Muscle of leg (tissue), 11 donors: ENCODE data around the gene LPP. TPM values are rescaled to one million over a fixed set of nuclear protein-coding genes. Genes with fewer than 3 reads are reported as not detected.

Source experiments
- DNase-seq: peaks from one replicate; pipeline ENCODE4 v3.0.0; 2013
- H3K27ac ChIP-seq: one replicate; pipeline ENCODE4 v1.5.1; 2013; ENCODE audit warnings: mild to moderate bottlenecking, low read length, control low read depth
- H3K27me3 ChIP-seq: one replicate; pipeline ENCODE4 v1.6.1; 2013; ENCODE audit warnings: low read length; ENCODE audit not compliant: control insufficient read depth, insufficient read depth
- H3K36me3 ChIP-seq: one replicate; pipeline ENCODE4 v1.6.1; 2013; ENCODE audit warnings: low read length; ENCODE audit not compliant: control insufficient read depth, insufficient read depth
- H3K4me1 ChIP-seq: one replicate; pipeline ENCODE4 v1.6.1; 2013; ENCODE audit warnings: low read length; ENCODE audit not compliant: control insufficient read depth, insufficient read depth
- H3K4me3 ChIP-seq: one replicate; pipeline ENCODE4 v1.5.1; 2013; ENCODE audit warnings: low read length, control low read depth
- H3K9me3 ChIP-seq: replicated peaks from 2 replicates; pipeline ENCODE4 v1.6.1; 2013; ENCODE audit warnings: low read depth, low read length; ENCODE audit not compliant: control insufficient read depth
- WGBS: methylation state at CpG from one replicate; pipeline ENCODE4 v1.1.5; 2013; ENCODE audit warnings: missing lambda C conversion rate; ENCODE audit not compliant: insufficient coverage; 5-methylcytosine and 5-hydroxymethylcytosine counted together
- polyA plus RNA-seq, 8 donors: library from polyadenylated mRNA; unstranded; fragments of 120-200 nt; gene quantifications; one replicate each; pipeline versions ENCODE4 v1.2.1 to v1.2.3, GENCODE V29; 2013; ENCODE audit warnings: inconsistent platforms in 1 of 8, low replicate concordance in 1 of 8; ENCODE audit not compliant: insufficient read length in 8 of 8, insufficient read depth in 1 of 8
- total RNA-seq: library from RNA; stranded (reverse); fragments of 120-200 nt; gene quantifications from one replicate; pipeline ENCODE4 v1.2.4, GENCODE V29; 2013

The LPP gene
- total and polyA plus RNA-seq, 9 donors, result 8.9 to 24.3 (median 13.5) TPM

DNA sequence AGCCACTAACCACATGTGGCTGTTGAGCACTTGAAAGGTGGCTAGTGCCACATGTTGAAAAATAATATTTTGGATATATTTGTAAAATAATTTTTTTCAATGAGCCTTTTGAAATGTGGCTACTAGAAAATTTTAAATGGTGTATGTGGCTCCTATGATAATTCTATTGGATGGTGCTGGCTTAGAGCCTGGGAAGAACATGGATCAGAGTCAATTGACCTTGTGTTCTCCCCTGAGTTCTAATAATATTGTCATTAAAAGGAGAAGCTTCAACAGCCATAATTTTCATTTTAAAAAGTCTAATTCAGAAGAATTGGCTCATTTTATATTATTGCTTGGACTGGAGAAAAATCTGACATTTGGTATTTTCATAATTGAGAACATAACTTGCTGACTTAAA lies 167.3 kb downstream of the LPP start:
- peaks cover 2% of the 10 kb centered on the region for H3K4me1 ChIP-seq
- DNase-seq, result no peak
- H3K36me3 ChIP-seq, result no peaks in the 10 kb centered on the region
- no peaks in the 10 kb centered on the region for H3K9me3 ChIP-seq
- H3K27ac ChIP-seq, result no peak overlapping the region
- H3K27me3 ChIP-seq, result no peaks in the 10 kb centered on the region
- H3K4me3 ChIP-seq, result no peak overlapping the region

DNA sequence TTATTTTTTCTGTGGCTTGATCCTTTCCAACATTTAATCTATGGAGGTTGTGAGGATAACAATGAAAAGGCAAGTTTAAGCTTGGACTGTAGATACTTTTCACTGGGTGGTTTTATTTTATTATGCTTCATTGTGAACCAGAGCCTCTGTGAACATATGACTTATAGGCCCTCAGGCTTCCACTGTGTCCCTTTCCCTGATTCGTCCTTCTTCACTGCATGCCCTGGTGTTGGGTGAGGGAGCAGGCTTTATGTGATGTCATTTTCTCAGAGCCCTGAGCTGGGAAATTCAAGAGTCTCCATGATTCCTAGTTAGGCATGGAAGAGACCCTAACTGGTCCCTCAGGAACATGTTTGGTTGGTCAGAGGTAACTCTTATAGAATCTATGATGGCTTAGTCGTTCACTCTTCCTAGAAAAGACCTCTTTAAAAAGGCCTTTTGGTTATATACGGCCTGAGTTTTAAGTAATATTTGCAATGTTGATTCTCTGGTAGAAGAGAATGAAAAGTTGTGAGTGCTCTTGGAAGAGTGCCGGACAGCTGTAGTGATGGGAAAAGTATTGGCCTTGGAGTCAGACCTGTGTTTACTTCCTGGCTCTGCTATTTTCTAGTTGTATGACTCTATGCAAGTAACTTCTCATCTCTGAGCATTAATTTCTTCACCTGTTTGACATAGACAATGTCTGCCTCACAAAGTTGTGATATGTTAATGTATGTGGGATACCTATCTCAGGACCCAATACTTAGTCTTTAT lies 168.4 kb downstream of the LPP start:
- H3K36me3 ChIP-seq, result no peaks in the 10 kb centered on the region
- peak; percentile 83 for DNase-seq
- 83% methylated on average over 2 of the region's 4 CpGs for WGBS
- H3K27me3 ChIP-seq, result no peaks in the 10 kb centered on the region
- H3K4me3 ChIP-seq, result no peak overlapping the region
- H3K27ac ChIP-seq, result peak overlapping the region; percentile 33
- no peaks in the 10 kb centered on the region for H3K9me3 ChIP-seq
- peaks cover 2% of the 10 kb centered on the region for H3K4me1 ChIP-seq

DNA sequence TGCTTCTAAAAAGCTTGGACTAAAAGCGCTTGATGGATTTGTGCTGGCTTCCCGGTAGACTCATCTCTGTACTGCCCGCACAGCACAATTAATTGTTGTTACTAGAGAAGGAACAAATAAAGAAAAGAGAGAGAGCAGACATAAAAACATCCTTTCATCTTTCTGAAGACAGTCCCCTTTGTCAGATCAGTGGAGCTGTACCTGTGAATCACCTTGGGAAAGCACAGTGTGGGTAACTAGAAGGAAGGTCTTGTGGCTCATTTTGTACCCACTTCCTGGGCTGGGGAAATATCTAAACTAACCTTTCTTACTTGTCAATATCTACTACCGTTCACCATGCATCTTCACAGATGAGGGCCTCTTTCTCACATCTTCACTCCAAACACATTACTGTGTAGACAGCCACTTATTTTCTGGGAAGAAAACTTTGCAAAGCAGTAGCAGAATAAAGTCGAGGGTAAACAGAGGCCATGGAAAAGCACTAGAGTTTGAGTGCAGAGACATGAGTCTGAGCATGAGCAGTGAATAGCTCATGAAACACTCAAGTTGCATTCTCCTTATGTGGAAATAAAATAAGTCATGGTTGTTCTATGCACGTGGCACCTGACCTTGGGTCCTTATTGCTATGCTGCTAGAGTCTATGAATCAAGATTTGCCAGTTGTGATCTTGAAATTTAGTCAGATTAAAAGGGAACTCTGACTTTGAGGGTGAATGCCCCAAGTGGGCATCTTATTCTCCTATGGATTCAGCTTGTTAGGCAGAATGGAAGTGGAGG lies 169.3 kb downstream of the LPP start:
- Histone ChIP-seq H3K4me3 (no peak overlapping the region), H3K27ac (peak overlapping the region; percentile 29), H3K9me3 (no peaks in the 10 kb centered on the region), H3K4me1 (peaks cover 2% of the 10 kb centered on the region), H3K36me3 (no peaks in the 10 kb centered on the region), H3K27me3 (no peaks in the 10 kb centered on the region)
- 87% methylated on average over 3 of the region's 6 CpGs for WGBS
- no peak for DNase-seq

GRCh38 chr3:188326111-188326510 lies 172.2 kb downstream of the LPP start:
- Histone ChIP-seq H3K27ac (no peak overlapping the region), H3K36me3 (no peaks in the 10 kb centered on the region), H3K4me1 (peaks cover 7% of the 10 kb centered on the region), H3K9me3 (no peaks in the 10 kb centered on the region), H3K27me3 (no peaks in the 10 kb centered on the region), H3K4me3 (no peak overlapping the region)
- DNase-seq, result peak; percentile 71
- WGBS, result 73% methylated on average over 2 of the region's 9 CpGs

- H3K9me3 ChIP-seq, result no peaks in the 10 kb centered on the region
- peaks cover 9% of the 10 kb centered on the region for H3K4me1 ChIP-seq
- WGBS, result no CpG with 5 or more reads among the region's 4 CpGs
- DNase-seq, result no peak
- H3K27ac ChIP-seq, result no peak overlapping the region
- H3K36me3 ChIP-seq, result no peaks in the 10 kb centered on the region
- no peak overlapping the region for H3K4me3 ChIP-seq
- H3K27me3 ChIP-seq, result no peaks in the 10 kb centered on the region
These were observed 173.0 kb downstream of the LPP start for GRCh38 chr3:188326968-188327367.

DNA sequence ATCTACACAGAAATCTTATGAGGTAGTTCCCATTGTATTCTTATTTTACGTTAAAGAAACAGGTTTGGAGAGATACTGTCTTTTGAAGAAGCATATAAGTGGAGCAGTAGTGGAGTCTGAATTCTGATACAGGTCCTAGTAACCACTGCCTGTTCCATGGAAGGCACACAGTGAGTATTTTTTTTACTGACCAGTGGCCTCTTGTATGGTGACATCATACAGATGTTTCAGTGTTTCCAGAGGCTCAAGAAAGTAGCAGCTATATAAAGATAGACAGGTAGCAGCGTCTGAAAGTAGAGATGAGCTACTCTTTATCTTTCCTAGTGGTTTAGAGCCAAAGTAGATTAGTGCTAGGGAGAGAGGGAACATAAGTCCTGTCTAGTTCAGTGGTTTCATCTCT lies 173.5 kb downstream of the LPP start:
- no peaks in the 10 kb centered on the region for H3K27me3 ChIP-seq
- no peak for DNase-seq
- H3K36me3 ChIP-seq, result no peaks in the 10 kb centered on the region
- no CpG with 5 or more reads among the region's 2 CpGs for WGBS
- no peak overlapping the region for H3K4me3 ChIP-seq
- no peaks in the 10 kb centered on the region for H3K9me3 ChIP-seq
- peaks cover 8% of the 10 kb centered on the region for H3K4me1 ChIP-seq
- no peak overlapping the region for H3K27ac ChIP-seq

- no peaks in the 10 kb centered on the region for H3K27me3 ChIP-seq
- peaks cover 8% of the 10 kb centered on the region for H3K4me1 ChIP-seq
- peaks cover 2% of the 10 kb centered on the region for H3K9me3 ChIP-seq
- DNase-seq, result no peak
- 75% methylated on average over 1 of the region's 2 CpGs for WGBS
- no peaks in the 10 kb centered on the region for H3K36me3 ChIP-seq
- no peak overlapping the region for H3K27ac ChIP-seq
- H3K4me3 ChIP-seq, result no peak overlapping the region
These were observed 176.2 kb downstream of the LPP start for GRCh38 chr3:188330138-188330537.

- DNase-seq, result peak; percentile 84
- no peaks in the 10 kb centered on the region for H3K36me3 ChIP-seq
- peak overlapping the region; percentile 57 for H3K27ac ChIP-seq
- no peaks in the 10 kb centered on the region for H3K27me3 ChIP-seq
- peaks cover 8% of the 10 kb centered on the region for H3K4me1 ChIP-seq
- no CpG with 5 or more reads among the region's 1 CpG for WGBS
- H3K9me3 ChIP-seq, result peaks cover 2% of the 10 kb centered on the region
- no peak overlapping the region for H3K4me3 ChIP-seq
These were observed 177.2 kb downstream of the LPP start for GRCh38 chr3:188331166-188331565.

- no peak overlapping the region for H3K4me3 ChIP-seq
- H3K36me3 ChIP-seq, result no peaks in the 10 kb centered on the region
- no peak overlapping the region for H3K27ac ChIP-seq
- DNase-seq, result no peak
- WGBS, result no CpG with 5 or more reads among the region's 3 CpGs
- H3K9me3 ChIP-seq, result peaks cover 2% of the 10 kb centered on the region
- H3K4me1 ChIP-seq, result peaks cover 8% of the 10 kb centered on the region
- no peaks in the 10 kb centered on the region for H3K27me3 ChIP-seq
These were observed 178.1 kb downstream of the LPP start for GRCh38 chr3:188332085-188332484.

- H3K4me1 ChIP-seq, result peaks cover 6% of the 10 kb centered on the region
These were observed 181.7 kb downstream of the LPP start for GRCh38 chr3:188335656-188336055.

More at GRCh38 chr3:188335656-188336055, 181.7 kb downstream of the LPP start:
- Histone ChIP-seq H3K9me3 (peaks cover 2% of the 10 kb centered on the region), H3K27ac (no peak overlapping the region), H3K27me3 (no peaks in the 10 kb centered on the region), H3K36me3 (no peaks in the 10 kb centered on the region), H3K4me3 (no peak overlapping the region)
- no peak for DNase-seq
- WGBS, result 100% methylated on average over 1 of the region's 3 CpGs
